ENCODE data around the gene HOXC12.

- TF ChIP-seq, protein P1, sequence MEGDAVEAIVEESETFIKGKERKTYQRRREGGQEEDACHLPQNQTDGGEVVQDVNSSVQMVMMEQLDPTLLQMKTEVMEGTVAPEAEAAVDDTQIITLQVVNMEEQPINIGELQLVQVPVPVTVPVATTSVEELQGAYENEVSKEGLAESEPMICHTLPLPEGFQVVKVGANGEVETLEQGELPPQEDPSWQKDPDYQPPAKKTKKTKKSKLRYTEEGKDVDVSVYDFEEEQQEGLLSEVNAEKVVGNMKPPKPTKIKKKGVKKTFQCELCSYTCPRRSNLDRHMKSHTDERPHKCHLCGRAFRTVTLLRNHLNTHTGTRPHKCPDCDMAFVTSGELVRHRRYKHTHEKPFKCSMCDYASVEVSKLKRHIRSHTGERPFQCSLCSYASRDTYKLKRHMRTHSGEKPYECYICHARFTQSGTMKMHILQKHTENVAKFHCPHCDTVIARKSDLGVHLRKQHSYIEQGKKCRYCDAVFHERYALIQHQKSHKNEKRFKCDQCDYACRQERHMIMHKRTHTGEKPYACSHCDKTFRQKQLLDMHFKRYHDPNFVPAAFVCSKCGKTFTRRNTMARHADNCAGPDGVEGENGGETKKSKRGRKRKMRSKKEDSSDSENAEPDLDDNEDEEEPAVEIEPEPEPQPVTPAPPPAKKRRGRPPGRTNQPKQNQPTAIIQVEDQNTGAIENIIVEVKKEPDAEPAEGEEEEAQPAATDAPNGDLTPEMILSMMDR (IDR thresholded peaks at IDR 0.05): no peak
- no peak for TF ChIP-seq POLR2A (IDR thresholded peaks at IDR 0.05)
- no peak for TF ChIP-seq POLR2AphosphoS5 (IDR thresholded peaks at IDR 0.05)
- no peak for TF ChIP-seq EP300 (IDR thresholded peaks at IDR 0.05)
These were observed 13.5 kb upstream of the HOXC12 start for GRCh38 chr12:53941187-53941586.
